Colonic mucosa (tissue), 4 donors: ENCODE measurements around the gene STK40. TPM values are rescaled to one million over a fixed set of nuclear protein-coding genes. Genes with fewer than 3 reads are reported as not detected.

Experiments used
- DNase-seq: peaks from one replicate; pipeline ENCODE4 v3.0.0-alpha.2; 2020
- H3K27ac ChIP-seq: fragments of 200-600 bp; one replicate; pipeline ENCODE4 v1.8.0; 2021
- H3K27me3 ChIP-seq: fragments of 200-600 bp; one replicate; pipeline ENCODE4 v1.8.0; 2021
- H3K36me3 ChIP-seq: fragments of 200-600 bp; one replicate; pipeline ENCODE4 v1.8.0; 2021
- H3K4me1 ChIP-seq: fragments of 200-600 bp; one replicate; pipeline ENCODE4 v1.8.0; 2021; ENCODE audit warnings: mild to moderate bottlenecking
- H3K4me3 ChIP-seq: fragments of 200-600 bp; one replicate; pipeline ENCODE4 v1.8.0; 2021
- H3K9ac ChIP-seq, 2 donors: one replicate each; pipeline ENCODE4 v1.7.0; 2013; ENCODE audit warnings: control low read depth in 2 of 2, low read depth in 2 of 2, low read length in 2 of 2
- H3K9me3 ChIP-seq: fragments of 200-600 bp; one replicate; pipeline ENCODE4 v1.8.0; 2021
- CTCF ChIP-seq: fragments of 200-600 bp; IDR thresholded peaks from one replicate; pipeline ENCODE4 v1.8.0; 2022; ENCODE audit warnings: antibody characterized with exemption, mild to moderate bottlenecking
- intact Hi-C: fragments of 100-400 bp; cut with DNase I; formaldehyde crosslinking; loops from one replicate; pipeline ENCODE4 v1.14.1; 2022
- total RNA-seq, 2 donors: library from RNA; stranded (reverse); fragmentation: NEBNext Ultra II Directional in 1 of 2; extraction: Animal tissue kit (Norgen Biotek cat#: 25700) in 1 of 2; gene quantifications; one replicate each; pipeline ENCODE4 v1.2.1, GENCODE V29; 2021
- donor health status: healthy.
- donor health status: DM: no; HTN: no; CAD: no.
- donor health status: DM: no; HTN: no; CAD: no.

Gene STK40
- total RNA-seq, 2 donors from 2014 or later: 56.6 to 69.7 TPM

DNA sequence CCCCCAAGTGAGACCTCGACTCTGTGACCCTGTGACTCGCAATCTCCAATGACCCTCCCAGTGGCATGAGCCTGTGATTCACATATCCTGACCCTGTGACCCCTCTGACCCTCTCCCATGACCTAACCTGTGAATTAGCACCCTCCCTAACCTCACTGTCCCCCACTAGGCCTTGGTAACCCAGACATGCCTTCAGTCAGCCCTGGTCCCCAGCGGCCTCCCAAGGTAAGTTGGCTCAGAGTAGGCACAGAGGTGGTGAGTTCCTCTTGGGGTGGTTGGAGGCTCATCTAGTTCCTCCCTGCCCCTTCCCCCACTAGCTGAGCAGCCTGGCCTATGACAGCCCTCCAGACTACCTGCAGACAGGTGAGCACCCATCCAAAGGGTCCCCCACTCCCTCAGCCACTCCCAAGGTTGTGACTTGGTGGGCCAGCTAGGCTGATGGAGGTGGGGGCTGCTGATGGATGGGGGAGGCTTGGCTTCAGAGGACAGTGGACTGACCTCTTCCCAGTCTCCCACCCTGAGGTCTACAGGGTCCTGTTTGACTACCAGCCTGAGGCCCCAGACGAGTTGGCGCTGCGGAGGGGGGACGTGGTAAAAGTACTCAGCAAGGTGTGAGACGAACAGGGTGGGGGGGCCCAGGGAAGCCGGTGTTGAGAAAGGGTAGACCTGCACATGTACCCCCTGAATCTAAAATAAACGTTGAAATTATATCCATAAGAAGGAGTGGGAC, 78.0 kb downstream of the STK40 start:
- TF ChIP-seq CTCF: no peak
- Histone ChIP-seq H3K4me1 (peaks cover 4% of the 10 kb centered on the region), H3K9ac (peak overlapping the region in 1 of 2 donors; percentile 76), H3K27ac (no peak overlapping the region), H3K36me3 (no peaks in the 10 kb centered on the region), H3K4me3 (peak overlapping the region; percentile 94), H3K9me3 (no peaks in the 10 kb centered on the region), H3K27me3 (no peaks in the 10 kb centered on the region)
- no peak for DNase-seq
- intact Hi-C loops: no loop called here

DNA sequence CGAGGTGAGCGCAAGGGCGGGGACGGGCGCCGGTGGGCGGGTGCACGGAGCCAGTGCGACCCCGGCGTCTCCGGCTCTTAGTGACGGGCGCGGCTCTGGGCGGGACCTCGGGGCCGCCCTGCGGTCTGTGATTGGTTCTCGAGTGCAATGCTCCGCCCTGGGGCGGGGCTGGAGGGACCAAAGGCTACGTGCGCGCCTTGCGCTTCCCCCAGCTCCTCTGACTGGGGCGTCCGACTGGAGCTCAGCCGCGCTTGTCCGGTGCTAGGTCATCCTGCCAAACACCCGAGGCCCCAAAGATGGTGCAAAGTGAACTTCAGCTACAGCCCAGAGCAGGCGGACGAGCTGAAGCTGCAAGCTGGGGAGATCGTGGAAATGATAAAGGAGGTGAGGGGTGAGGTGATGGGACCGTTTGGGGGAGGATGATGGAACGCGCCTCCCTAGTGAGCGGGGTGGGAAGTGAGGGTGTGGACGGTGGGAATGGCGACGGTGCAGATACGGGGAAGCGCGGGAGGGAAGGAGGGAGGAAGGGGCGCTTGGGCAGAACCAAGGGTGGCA, 78.7 kb downstream of the STK40 start:
- intact Hi-C loops: no loop called here

GRCh38 chr1:36306210-36306901, 79.4 kb downstream of the STK40 start, which contains the start of gene SH3D21:
Gene SH3D21, plus strand, starts transcription at chr1:36306368. Its CDS starts 53 bp downstream, at chr1:36306421.
- no peaks in the 10 kb centered on the region for H3K27me3 ChIP-seq
- H3K9me3 ChIP-seq: no peaks in the 10 kb centered on the region
- DNase-seq: peak; percentile 80
- H3K4me3 ChIP-seq: peak within 1 kb of the TSS; percentile 94
- H3K9ac ChIP-seq: peak within 1 kb of the TSS; percentile 73 to 76
- intact Hi-C loops: no loop called here
- H3K4me1 ChIP-seq: peaks cover 4% of the 10 kb centered on the region
- H3K27ac ChIP-seq: peak within 1 kb of the TSS; percentile 90
- H3K36me3 ChIP-seq: peaks cover 4% of the 10 kb centered on the region
- TF ChIP-seq CTCF: no peak

More for the DNA sequence above, 78.7 kb downstream of the STK40 start:
- Histone ChIP-seq H3K27ac (peak overlapping the region; percentile 90), H3K4me1 (peaks cover 4% of the 10 kb centered on the region), H3K27me3 (no peaks in the 10 kb centered on the region), H3K9me3 (no peaks in the 10 kb centered on the region), H3K36me3 (no peaks in the 10 kb centered on the region), H3K9ac (peak overlapping the region; percentile 20 to 76), H3K4me3 (peak overlapping the region; percentile 94)
- peak; percentile 96 for DNase-seq
- TF ChIP-seq CTCF: no peak

DNA sequence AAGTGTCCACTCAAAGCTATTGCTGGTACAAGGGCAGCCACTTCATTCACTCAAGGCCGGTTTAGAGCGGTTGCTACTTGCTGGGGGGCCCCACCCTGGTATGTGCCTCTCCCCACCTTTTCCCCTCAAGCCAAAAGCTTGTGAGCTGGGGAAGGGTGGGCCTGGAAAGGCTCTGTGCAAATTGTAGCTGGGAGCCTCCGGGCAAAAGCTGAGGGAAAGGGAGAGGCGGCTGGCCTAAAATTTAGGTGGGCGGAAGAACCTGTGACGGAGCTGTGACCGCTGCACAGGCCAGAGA, 79.9 kb downstream of the STK40 start:
- intact Hi-C loops: no loop called here
- no peak for TF ChIP-seq CTCF
- Histone ChIP-seq H3K9me3 (no peaks in the 10 kb centered on the region), H3K4me1 (peaks cover 4% of the 10 kb centered on the region), H3K36me3 (peaks cover 9% of the 10 kb centered on the region), H3K4me3 (peak overlapping the region; percentile 94), H3K9ac (peak overlapping the region; percentile 73 to 76), H3K27me3 (no peaks in the 10 kb centered on the region), H3K27ac (peak overlapping the region; percentile 90)
- peak; percentile 48 for DNase-seq

- Histone ChIP-seq H3K4me1 (peaks cover 4% of the 10 kb centered on the region), H3K4me3 (no peak overlapping the region), H3K9ac (peak overlapping the region in 1 of 2 donors; percentile 19), H3K9me3 (no peaks in the 10 kb centered on the region), H3K36me3 (peaks cover 11% of the 10 kb centered on the region), H3K27ac (peak overlapping the region; percentile 90), H3K27me3 (no peaks in the 10 kb centered on the region)
- intact Hi-C loops: no loop called here
- DNase-seq: peak; percentile 27
- no peak for TF ChIP-seq CTCF
Measured at GRCh38 chr1:36304970-36305914, 80.5 kb downstream of the STK40 start.
